Common myeloid progenitor, CD34-positive (primary cell): ENCODE data around the gene TBC1D5. TPM values are rescaled to one million over a fixed set of nuclear protein-coding genes. Genes with fewer than 3 reads are reported as not detected.
"Not testable (repeated sequence)": the region's sequence is repeated elsewhere in the genome, so short reads cannot be mapped to it uniquely, and the experiment has no call there.

Experiments used
- CTCF ChIA-PET: fragments of 350-600 bp; sonication (Branson Sonifier 250); formaldehyde crosslinking; loops from one replicate; lab custom pipeline; 2021; ENCODE audit warnings: antibody characterized with exemption; lab: Charles Lee
- POLR2A ChIA-PET: fragments of 350-600 bp; sonication (Branson Sonifier 250); formaldehyde crosslinking; loops from one replicate; lab custom pipeline; 2021; ENCODE audit warnings: antibody characterized with exemption; lab: Charles Lee
- DNase-seq, 3 donors: peaks; one replicate each; pipeline versions ENCODE4 v3.0.0 to v3.0.0-alpha.2; 2013
- H3K27ac ChIP-seq, 2 experiments: 1 replicate in 1 of 2; 2 replicates in 1 of 2; pipeline ENCODE4 v1.7.0; 2013; ENCODE audit warnings: inconsistent platforms in 2 of 2, low read length in 2 of 2, mild to moderate bottlenecking in 2 of 2, low read depth in 1 of 2, moderate library complexity in 1 of 2; ENCODE audit not compliant: severe bottlenecking in 2 of 2, insufficient read depth in 1 of 2, poor library complexity in 1 of 2
- H3K27me3 ChIP-seq, 5 experiments: replicated peaks in 2 of 5; 1 replicate in 3 of 5; 2 replicates in 2 of 5; pipeline versions ENCODE4 v1.6.1 to v1.7.0; 2013; ENCODE audit warnings: low read length in 4 of 5, mild to moderate bottlenecking in 2 of 5, moderate library complexity in 2 of 5, inconsistent platforms in 1 of 5; ENCODE audit not compliant: insufficient read depth in 5 of 5, control insufficient read depth in 4 of 5
- H3K36me3 ChIP-seq, 4 experiments: 1 replicate in 2 of 4; 2 replicates in 2 of 4; pipeline versions ENCODE4 v1.6.1 to v1.7.0; 2013; ENCODE audit warnings: low read length in 3 of 4, control low read depth in 1 of 4, mild to moderate bottlenecking in 1 of 4; ENCODE audit not compliant: control insufficient read depth in 4 of 4, insufficient read depth in 4 of 4
- H3K4me1 ChIP-seq, 4 experiments: 1 replicate in 3 of 4; 2 replicates in 1 of 4; pipeline versions ENCODE4 v1.6.1 to v1.7.1; 2013; ENCODE audit warnings: low read length in 3 of 4, mild to moderate bottlenecking in 3 of 4, control low read depth in 1 of 4, inconsistent platforms in 1 of 4, moderate library complexity in 1 of 4; ENCODE audit not compliant: control insufficient read depth in 4 of 4, insufficient read depth in 4 of 4; ENCODE audit errors: control extremely low read depth in 1 of 4
- H3K4me3 ChIP-seq, 7 experiments: 1 replicate in 4 of 7; 2 replicates in 3 of 7; pipeline versions ENCODE4 v1.5.1 to v1.7.0; 2013; ENCODE audit warnings: mild to moderate bottlenecking in 7 of 7, low read length in 6 of 7, moderate library complexity in 6 of 7, inconsistent platforms in 2 of 7, low read depth in 2 of 7, control low read depth in 1 of 7; ENCODE audit not compliant: insufficient read depth in 4 of 7, control insufficient read depth in 1 of 7; ENCODE audit errors: extremely low read depth in 1 of 7
- H3K9me3 ChIP-seq, 5 experiments: 1 replicate in 4 of 5; 2 replicates in 1 of 5; pipeline versions ENCODE4 v1.6.1 to v1.7.1; 2013; ENCODE audit warnings: low read length in 4 of 5, mild to moderate bottlenecking in 2 of 5, inconsistent platforms in 1 of 5, low read depth in 1 of 5, moderate library complexity in 1 of 5; ENCODE audit not compliant: control insufficient read depth in 4 of 5, insufficient read depth in 2 of 5; ENCODE audit errors: control extremely low read depth in 1 of 5
- WGBS: methylation state at CpG from one replicate; pipeline ENCODE4 v1.1.5; 2013; ENCODE audit not compliant: insufficient coverage; 5-methylcytosine and 5-hydroxymethylcytosine counted together
- polyA plus RNA-seq: library from polyadenylated mRNA; unstranded; fragments of 120-200 nt; gene quantifications from one replicate; pipeline ENCODE4 v1.2.1, GENCODE V29; 2013

Gene TBC1D5, protein sequence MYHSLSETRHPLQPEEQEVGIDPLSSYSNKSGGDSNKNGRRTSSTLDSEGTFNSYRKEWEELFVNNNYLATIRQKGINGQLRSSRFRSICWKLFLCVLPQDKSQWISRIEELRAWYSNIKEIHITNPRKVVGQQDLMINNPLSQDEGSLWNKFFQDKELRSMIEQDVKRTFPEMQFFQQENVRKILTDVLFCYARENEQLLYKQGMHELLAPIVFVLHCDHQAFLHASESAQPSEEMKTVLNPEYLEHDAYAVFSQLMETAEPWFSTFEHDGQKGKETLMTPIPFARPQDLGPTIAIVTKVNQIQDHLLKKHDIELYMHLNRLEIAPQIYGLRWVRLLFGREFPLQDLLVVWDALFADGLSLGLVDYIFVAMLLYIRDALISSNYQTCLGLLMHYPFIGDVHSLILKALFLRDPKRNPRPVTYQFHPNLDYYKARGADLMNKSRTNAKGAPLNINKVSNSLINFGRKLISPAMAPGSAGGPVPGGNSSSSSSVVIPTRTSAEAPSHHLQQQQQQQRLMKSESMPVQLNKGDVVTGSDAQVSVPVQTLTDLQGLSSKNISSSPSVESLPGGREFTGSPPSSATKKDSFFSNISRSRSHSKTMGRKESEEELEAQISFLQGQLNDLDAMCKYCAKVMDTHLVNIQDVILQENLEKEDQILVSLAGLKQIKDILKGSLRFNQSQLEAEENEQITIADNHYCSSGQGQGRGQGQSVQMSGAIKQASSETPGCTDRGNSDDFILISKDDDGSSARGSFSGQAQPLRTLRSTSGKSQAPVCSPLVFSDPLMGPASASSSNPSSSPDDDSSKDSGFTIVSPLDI
- polyA plus RNA-seq: 55.8 TPM

DNA sequence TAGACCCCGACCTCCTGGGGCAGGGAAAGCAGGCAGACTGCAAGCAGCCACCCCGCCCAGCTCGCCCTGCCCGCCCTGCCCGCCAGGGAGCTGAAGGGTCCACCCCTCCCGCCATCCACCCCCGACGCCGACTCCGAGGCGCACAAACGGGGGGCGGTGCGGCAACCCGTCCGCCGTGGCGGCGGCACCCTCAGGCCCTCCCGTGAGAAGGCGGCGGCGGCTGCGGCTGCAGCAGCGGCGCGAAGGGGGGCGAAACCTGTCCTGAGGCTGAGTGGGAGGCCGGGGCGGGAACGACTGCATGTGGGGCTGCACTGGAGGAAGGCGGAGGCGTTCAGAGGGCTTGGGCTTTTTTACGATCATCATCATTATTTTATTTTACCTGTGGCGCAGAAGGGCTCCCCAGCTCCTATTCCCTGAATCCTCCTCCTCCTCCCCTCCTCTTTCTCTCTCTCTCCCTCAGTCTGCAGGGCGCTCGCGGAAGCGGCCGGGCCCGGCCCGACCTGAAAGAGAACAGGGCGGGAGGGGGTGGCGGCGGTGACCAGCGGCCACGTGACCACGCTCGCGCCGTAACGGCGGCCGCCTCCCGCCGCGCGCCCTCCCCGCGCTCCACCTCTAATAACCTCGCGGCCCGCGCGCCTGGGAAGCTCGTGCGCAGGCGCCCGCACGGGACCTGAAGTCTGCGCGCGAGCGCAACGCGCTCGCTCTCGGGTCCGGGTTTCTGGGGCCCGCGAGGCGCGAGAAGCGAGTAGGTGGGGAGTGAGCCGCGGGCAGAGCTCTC is at the start of gene TBC1D5:
Gene TBC1D5 (minus strand): TSS at position 530 of the 778 bp plus-strand sequence. CDS start 234,061 bp downstream, outside the sequence.
- 0% methylated on average over 55 of the region's 86 CpGs for WGBS
- Histone ChIP-seq H3K27me3 (no peaks in the 10 kb centered on the region), H3K9me3 (no peaks in the 10 kb centered on the region), H3K27ac (peak within 1 kb of the TSS; percentile 80 to 91), H3K4me3 (peak within 1 kb of the TSS; percentile 78 to 93 (median 81)), H3K36me3 (no peaks in the 10 kb centered on the region), H3K4me1 (peaks cover 5 to 45% (median 34%) of the 10 kb centered on the region in 4 experiments)
- DNase-seq: peak; percentile 96 to 98 (median 98)
- CTCF ChIA-PET: interaction anchor here (1.3 to 2.7 kb wide), 5 partner anchors 9 to 99 kb away, joined by 3 to 7 read pairs (median 4); no protein-coding TSS in a partner anchor
- POLR2A ChIA-PET: interaction anchor here (1.4 kb wide), 1 partner anchor 12 kb away, joined by 3 read pairs; no protein-coding TSS in a partner anchor

DNA sequence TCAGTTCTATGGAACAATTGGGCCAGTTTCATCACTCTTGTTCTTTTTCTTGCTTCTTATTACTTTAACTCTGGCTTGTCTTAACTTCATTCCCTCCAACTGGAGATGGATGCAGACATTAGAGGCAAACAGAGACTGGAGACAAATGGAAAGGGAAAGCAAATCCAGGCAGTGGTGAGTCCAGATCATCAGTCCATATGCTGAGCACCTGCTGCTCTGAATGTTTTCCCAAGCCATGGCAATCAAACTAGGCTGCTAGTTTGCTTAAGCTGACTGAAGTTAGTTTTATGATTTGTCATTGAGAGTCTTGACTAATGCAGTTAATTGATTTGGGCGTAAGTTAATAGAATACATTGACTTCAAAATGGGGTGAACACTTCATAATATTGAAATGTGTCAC is 41.0 kb upstream of the TBC1D5 start:
- no peaks in the 10 kb centered on the region for H3K36me3 ChIP-seq
- no peaks in the 10 kb centered on the region for H3K27me3 ChIP-seq
- no peak overlapping the region for H3K4me3 ChIP-seq
- H3K4me1 ChIP-seq: peaks cover 0 to 9% (median 3%) of the 10 kb centered on the region in 4 experiments
- CTCF ChIA-PET: no interaction called here
- POLR2A ChIA-PET: no interaction called here
- no peak for DNase-seq
- WGBS: no CpG with 5 or more reads among the region's 1 CpG
- H3K27ac ChIP-seq: no peak overlapping the region
- peaks cover 0 to 11% (median 5%) of the 10 kb centered on the region in 5 experiments for H3K9me3 ChIP-seq

DNA sequence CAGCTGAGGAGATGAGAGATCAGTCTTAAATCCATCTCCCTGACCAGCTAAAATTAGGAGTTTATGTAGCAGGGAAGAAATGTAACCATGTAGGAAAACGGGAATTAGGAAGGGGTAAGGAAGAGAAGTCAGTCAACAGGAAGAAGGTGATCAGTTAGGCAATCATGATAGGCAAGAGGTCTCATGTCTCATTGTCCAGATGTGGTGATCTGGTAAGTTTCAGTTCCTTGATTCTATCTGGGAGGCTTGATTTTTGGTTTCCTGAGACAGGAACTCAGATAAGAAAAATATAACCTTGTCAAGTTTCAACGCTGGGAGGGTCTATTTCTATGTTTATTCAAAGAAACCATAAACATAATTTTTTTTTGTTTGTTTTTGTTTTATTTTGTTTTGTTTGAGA is 40.3 kb upstream of the TBC1D5 start:
- Histone ChIP-seq H3K36me3 (no peaks in the 10 kb centered on the region), H3K27me3 (no peaks in the 10 kb centered on the region), H3K27ac (no peak overlapping the region), H3K9me3 (peaks cover 0 to 11% (median 5%) of the 10 kb centered on the region in 5 experiments), H3K4me3 (no peak overlapping the region), H3K4me1 (peaks cover 0 to 9% (median 3%) of the 10 kb centered on the region in 4 experiments)
- CTCF ChIA-PET: interaction anchor here (1.2 kb wide), 1 partner anchor 10 kb away, joined by 3 read pairs; no protein-coding TSS in a partner anchor
- 0% methylated on average over 1 of the region's 2 CpGs for WGBS
- no peak for DNase-seq
- POLR2A ChIA-PET: no interaction called here

DNA sequence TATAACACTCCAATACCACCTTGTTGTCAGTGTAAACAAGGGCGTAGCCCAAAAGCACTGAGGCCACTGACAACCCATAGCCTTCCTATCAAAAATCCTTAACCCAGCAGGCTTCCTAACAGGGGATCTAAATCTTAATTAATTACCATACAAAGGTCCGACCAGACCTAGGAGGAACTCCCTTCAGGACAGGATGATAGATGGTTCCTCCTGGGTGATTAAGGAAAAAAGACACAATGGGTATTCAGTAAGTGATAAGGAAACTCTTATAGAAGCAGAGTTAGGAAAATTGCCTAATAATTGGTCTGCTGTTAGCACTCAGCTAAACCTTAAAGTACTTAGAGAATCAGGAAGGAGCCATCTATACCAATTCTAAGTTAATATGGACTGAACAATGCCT is 37.9 kb upstream of the TBC1D5 start:
- POLR2A ChIA-PET, H3K27me3 ChIP-seq, H3K4me3 ChIP-seq, DNase-seq, CTCF ChIA-PET, H3K36me3 ChIP-seq, H3K27ac ChIP-seq, H3K4me1 ChIP-seq: not testable (repeated sequence)
- WGBS: 83% methylated on average over 1 of the region's 2 CpGs
- H3K9me3 ChIP-seq: peaks cover 0 to 11% (median 5%) of the 10 kb centered on the region in 5 experiments

DNA sequence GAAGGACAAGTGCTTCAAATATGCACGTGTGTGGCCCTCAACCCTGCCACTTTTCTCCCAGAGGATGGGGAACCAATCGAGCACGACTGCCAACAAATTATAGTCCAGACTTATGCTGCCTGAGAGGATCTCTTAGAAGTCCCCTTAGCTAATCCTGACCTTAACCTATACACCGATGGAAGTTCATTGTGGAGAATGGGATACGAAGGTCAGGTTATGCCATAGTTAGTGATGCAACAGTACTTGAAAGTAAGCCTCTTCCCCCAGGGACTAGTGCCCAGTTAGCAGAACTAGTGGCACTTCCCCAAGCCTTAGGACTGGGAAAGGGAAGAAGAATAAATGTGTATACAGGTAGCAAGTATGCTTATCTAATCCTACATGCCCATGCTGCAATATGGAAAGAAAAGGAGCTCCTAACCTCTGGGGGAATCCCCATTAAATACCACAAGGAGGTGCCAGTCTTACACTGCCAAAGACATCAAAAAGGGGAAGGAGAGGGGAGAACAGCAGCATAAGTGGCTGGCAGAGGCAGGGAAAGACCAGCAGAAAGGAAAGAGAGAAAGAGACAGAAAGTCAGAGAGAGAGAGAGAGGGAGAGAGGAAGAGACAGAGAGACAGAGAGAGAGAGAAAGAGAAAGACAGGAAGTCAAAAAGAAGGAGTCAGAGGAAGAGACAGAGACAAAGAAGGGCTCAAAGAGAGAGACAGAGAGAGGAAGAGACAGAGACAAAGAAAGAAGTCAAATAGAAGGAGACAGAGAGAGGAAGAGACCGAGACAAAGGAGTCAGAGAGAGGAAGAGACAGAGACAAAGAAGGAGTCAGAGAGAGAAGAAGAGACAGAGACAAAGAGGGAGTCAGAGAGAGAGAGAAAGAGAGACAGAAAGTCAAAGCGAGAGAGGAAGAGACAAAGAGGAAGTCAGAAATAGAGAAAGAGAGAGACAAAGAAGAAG is 37.1 kb upstream of the TBC1D5 start:
- peaks cover 0 to 14% (median 5%) of the 10 kb centered on the region in 4 experiments for H3K4me1 ChIP-seq
- 78% methylated on average over 3 of the region's 7 CpGs for WGBS

DNA sequence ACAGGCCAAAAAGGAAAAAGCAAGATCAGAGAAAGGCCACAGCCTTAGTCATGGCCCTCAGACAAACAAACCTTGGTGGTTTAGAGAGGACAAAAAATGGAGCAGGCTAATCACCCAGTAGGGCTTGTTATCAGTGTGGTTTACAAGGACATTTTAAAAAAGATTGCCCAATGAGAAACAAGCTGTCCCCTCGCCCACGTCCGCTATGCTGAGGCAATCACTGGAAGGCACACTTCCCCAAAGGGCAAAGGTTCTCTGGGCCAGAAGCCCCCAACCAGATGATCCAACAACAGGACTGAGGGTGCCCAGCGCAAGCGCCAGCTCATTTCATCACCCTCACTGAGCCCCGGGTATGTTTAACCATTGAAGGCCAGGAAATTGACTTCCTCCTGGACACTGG is 34.9 kb upstream of the TBC1D5 start:
- 96% methylated on average over 6 of the region's 6 CpGs for WGBS
- H3K27me3 ChIP-seq, DNase-seq, H3K36me3 ChIP-seq, POLR2A ChIA-PET, H3K4me3 ChIP-seq, H3K27ac ChIP-seq, H3K9me3 ChIP-seq: not testable (repeated sequence)
- CTCF ChIA-PET: interaction anchor here (2.8 kb wide), 1 partner anchor 64 kb away, joined by 12 read pairs; no protein-coding TSS in a partner anchor
- peaks cover 0 to 14% (median 5%) of the 10 kb centered on the region in 4 experiments for H3K4me1 ChIP-seq

More for the DNA sequence above, 37.1 kb upstream of the TBC1D5 start:
- peaks cover 0 to 13% (median 5%) of the 10 kb centered on the region in 5 experiments for H3K9me3 ChIP-seq
- not testable (repeated sequence) for H3K27me3 ChIP-seq, H3K36me3 ChIP-seq, H3K4me3 ChIP-seq, H3K27ac ChIP-seq
- peak; percentile 51 to 84 (median 81) for DNase-seq
- POLR2A ChIA-PET: interaction anchor here (0.6 to 0.7 kb wide), 2 partner anchors 144 to 218 kb away, joined by 3 read pairs; no protein-coding TSS in a partner anchor
- CTCF ChIA-PET: interaction anchor here (0.9 to 1.0 kb wide), 2 partner anchors 58 to 62 kb away, joined by 3 to 10 read pairs; no protein-coding TSS in a partner anchor
